ENCODE measurements around the gene C1orf74.

C1orf74 gene

GRCh38 chr1:209770636-209771415 is 13.5 kb downstream of the C1orf74 start:
- DNase-seq (ENCODE audit: low read depth) = no peak

GRCh38 chr1:209769971-209770370 is 14.4 kb downstream of the C1orf74 start:
- no peak for DNase-seq (ENCODE audit: low read depth)

GRCh38 chr1:209769171-209769904 is 15.0 kb downstream of the C1orf74 start:
- peak; percentile 62 for DNase-seq (ENCODE audit: low read depth)

GRCh38 chr1:209768354-209768774 is 16.0 kb downstream of the C1orf74 start:
- DNase-seq (ENCODE audit: low read depth) = peak; percentile 70

GRCh38 chr1:209767706-209768105 is 16.7 kb downstream of the C1orf74 start:
- no peak for DNase-seq (ENCODE audit: low read depth)

GRCh38 chr1:209767096-209767495 is 17.3 kb downstream of the C1orf74 start:
- no peak for DNase-seq (ENCODE audit: low read depth)

GRCh38 chr1:209766051-209766450 is 18.3 kb downstream of the C1orf74 start:
- no peak for DNase-seq (ENCODE audit: low read depth)

GRCh38 chr1:209761011-209761635 is 23.2 kb downstream of the C1orf74 start:
- no peak for DNase-seq (ENCODE audit: low read depth)

- no peak for DNase-seq (ENCODE audit: low read depth)
Measured at GRCh38 chr1:209759829-209760359, 24.5 kb downstream of the C1orf74 start.

GRCh38 chr1:209758400-209758799 is 26.0 kb downstream of the C1orf74 start:
- DNase-seq (ENCODE audit: low read depth) = no peak

- peak; percentile 17 for DNase-seq (ENCODE audit: low read depth)
Measured at GRCh38 chr1:209756615-209757445, 27.5 kb downstream of the C1orf74 start.

- peak; percentile 66 for DNase-seq (ENCODE audit: low read depth)
Measured at GRCh38 chr1:209755926-209756614, 28.3 kb downstream of the C1orf74 start, which contains the start of gene TRAF3IP3. Gene TRAF3IP3 (plus strand): TSS chr1:209756053. CDS start chr1:209760040, 3,987 bp downstream.

GRCh38 chr1:209755256-209755655 is 29.1 kb downstream of the C1orf74 start:
- DNase-seq (ENCODE audit: low read depth) = no peak

GRCh38 chr1:209752890-209753289 is 31.5 kb downstream of the C1orf74 start:
- DNase-seq (ENCODE audit: low read depth) = no peak

- DNase-seq (ENCODE audit: low read depth) = peak; percentile 4
Measured at GRCh38 chr1:209751627-209752231, 32.6 kb downstream of the C1orf74 start.

GRCh38 chr1:209749670-209750323 is 34.6 kb downstream of the C1orf74 start:
- DNase-seq (ENCODE audit: low read depth) = no peak

- DNase-seq (ENCODE audit: low read depth) = no peak
Measured at GRCh38 chr1:209749205-209749604, 35.2 kb downstream of the C1orf74 start.

- no peak for DNase-seq (ENCODE audit: low read depth)
Measured at GRCh38 chr1:209748620-209749019, 35.7 kb downstream of the C1orf74 start.

GRCh38 chr1:209747580-209748262 is 36.6 kb downstream of the C1orf74 start:
- peak; percentile 73 for DNase-seq (ENCODE audit: low read depth)
